ENCODE measurements around the gene DCAF10. TPM values are rescaled to one million over a fixed set of nuclear protein-coding genes. Genes with fewer than 3 reads are reported as not detected.

The DCAF10 gene
- total and polyA plus RNA-seq, 2 of the 13 experiments (the other 11 are each of a cell fraction or from before 2014, with no cell fraction given): 9.2 to 20.3 TPM

DNA sequence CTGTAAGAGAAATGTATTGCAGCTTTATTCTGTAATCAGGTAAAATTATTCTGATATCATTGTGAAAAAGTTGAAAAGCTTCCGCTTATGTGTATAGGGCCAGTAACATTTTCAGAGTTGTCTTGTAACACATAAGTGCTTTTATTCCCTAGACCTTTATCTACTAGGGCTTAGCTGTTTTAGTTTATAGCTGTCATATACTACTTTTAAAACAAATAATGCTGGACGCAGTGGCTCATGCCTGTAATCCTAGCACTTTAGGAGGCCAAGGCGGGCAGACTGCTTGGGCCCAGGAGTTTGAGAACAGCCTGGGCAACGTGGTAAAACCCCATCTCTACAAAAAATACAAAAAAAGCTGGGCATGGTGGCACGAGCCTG lies 70.2 kb downstream of the DCAF10 start:
- H3K27ac ChIP-seq (ENCODE audit: extremely low read length, insufficient read depth, low read length): no peak overlapping the region
- intact Hi-C loops (cut with micrococcal nuclease; ENCODE audit: unreplicated experiment) (no loop called here), in situ Hi-C loops (cut with HindIII; ENCODE audit: extremely low pct_ligation_motif_present, low pct_unique_long_range_greater_than_20kb) (no loop called here)
- no peaks in the 10 kb centered on the region for H3K36me3 ChIP-seq (replicated peaks in 1 of 2; ENCODE audit: control insufficient read depth in 1 of 2, insufficient read depth in 2 of 2, low read length in 2 of 2)
- WGBS (ENCODE audit: low lambda C conversion rate): 88% methylated on average over 5 of the region's 5 CpGs
- no peak overlapping the region for H3K9ac ChIP-seq (ENCODE audit: insufficient read depth, low read depth, low read length)
- no peak overlapping the region for H2AFZ ChIP-seq (ENCODE audit: low read length)
- H3K4me2 ChIP-seq (ENCODE audit: low read depth, low read length): no peak overlapping the region
- BruUV-seq (replicated peaks): no TSS peak
- no peaks in the 10 kb centered on the region for H3K9me3 ChIP-seq (ENCODE audit: low read length)
- H3K4me1 ChIP-seq (ENCODE audit: insufficient read depth, low read length): no peaks in the 10 kb centered on the region
- no peak overlapping the region for H3K4me3 ChIP-seq (replicated peaks in 1 of 3; ENCODE audit: insufficient read depth in 1 of 3, low read depth in 2 of 3, low read length in 3 of 3)
- TF ChIP-seq, protein P1, sequence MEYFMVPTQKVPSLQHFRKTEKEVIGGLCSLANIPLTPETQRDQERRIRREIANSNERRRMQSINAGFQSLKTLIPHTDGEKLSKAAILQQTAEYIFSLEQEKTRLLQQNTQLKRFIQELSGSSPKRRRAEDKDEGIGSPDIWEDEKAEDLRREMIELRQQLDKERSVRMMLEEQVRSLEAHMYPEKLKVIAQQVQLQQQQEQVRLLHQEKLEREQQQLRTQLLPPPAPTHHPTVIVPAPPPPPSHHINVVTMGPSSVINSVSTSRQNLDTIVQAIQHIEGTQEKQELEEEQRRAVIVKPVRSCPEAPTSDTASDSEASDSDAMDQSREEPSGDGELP (IDR thresholded peaks at IDR 0.05; ENCODE audit: borderline replicate concordance, low read depth): no peak
- no peak for TF ChIP-seq GPN1 (CRISPR knock-in tag; IDR thresholded peaks at IDR 0.05; ENCODE audit: borderline replicate concordance)
- no peak for ATAC-seq
- DNase-seq (ENCODE audit: low spot score): no peak
- H4K20me1 ChIP-seq (ENCODE audit: insufficient read depth, low read length): no peaks in the 10 kb centered on the region
- ChIA-PET POLR2A (no interaction called here), CTCF (ENCODE audit: low intra/inter-chr PET ratio, low total read pairs) (no interaction called here)
- H3K27me3 ChIP-seq (ENCODE audit: control insufficient read depth in 1 of 2, insufficient read depth in 2 of 2, low read length in 2 of 2): no peaks in the 10 kb centered on the region
- FAIRE-seq: no peak
- H3K79me2 ChIP-seq (ENCODE audit: insufficient read depth, low read length): no peaks in the 10 kb centered on the region

DNA sequence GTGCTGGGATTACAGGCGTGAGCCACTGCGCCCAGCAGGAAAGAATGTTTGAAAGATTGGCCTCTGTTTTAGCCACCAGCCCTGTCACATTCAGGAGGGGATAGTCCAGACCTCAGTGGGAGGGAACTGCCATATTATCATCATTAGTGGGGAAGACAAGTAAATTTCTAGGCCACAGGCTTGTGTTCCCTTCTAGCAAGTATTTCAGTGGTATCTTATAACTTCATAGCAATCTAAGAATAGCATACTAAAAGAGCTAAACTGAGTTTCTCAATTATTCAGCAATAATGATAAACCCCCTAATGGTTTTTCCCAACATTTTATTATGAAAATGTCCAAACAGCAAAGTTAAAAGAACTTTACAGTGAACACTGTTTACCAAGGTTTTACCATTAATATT lies 73.4 kb downstream of the DCAF10 start:
- Histone ChIP-seq H3K9ac (ENCODE audit: insufficient read depth, low read depth, low read length) (no peak overlapping the region), H3K9me3 (ENCODE audit: low read length) (peaks cover 7% of the 10 kb centered on the region; the same call in 1 of the 2 replicates), H3K4me3 (replicated peaks in 1 of 3; ENCODE audit: insufficient read depth in 1 of 3, low read depth in 2 of 3, low read length in 3 of 3) (no peak overlapping the region), H2AFZ (ENCODE audit: low read length) (no peak overlapping the region), H3K4me2 (ENCODE audit: low read depth, low read length) (no peak overlapping the region), H3K27me3 (ENCODE audit: control insufficient read depth in 1 of 2, insufficient read depth in 2 of 2, low read length in 2 of 2) (no peaks in the 10 kb centered on the region), H3K79me2 (ENCODE audit: insufficient read depth, low read length) (no peaks in the 10 kb centered on the region), H3K27ac (ENCODE audit: extremely low read length, insufficient read depth, low read length) (no peak overlapping the region), H3K36me3 (replicated peaks in 1 of 2; ENCODE audit: control insufficient read depth in 1 of 2, insufficient read depth in 2 of 2, low read length in 2 of 2) (0 out of 5 replicates have a peak, but pooled peaks cover 1 to 4% of the 10 kb centered on the region in 2 experiments), H4K20me1 (ENCODE audit: insufficient read depth, low read length) (no peaks in the 10 kb centered on the region), H3K4me1 (ENCODE audit: insufficient read depth, low read length) (no peaks in the 10 kb centered on the region)
- FAIRE-seq (no peak), DNase-seq (ENCODE audit: low spot score) (no peak), ATAC-seq (no peak)
- intact Hi-C loops (cut with micrococcal nuclease; ENCODE audit: unreplicated experiment) (no loop called here), in situ Hi-C loops (cut with HindIII; ENCODE audit: extremely low pct_ligation_motif_present, low pct_unique_long_range_greater_than_20kb) (no loop called here)
- ChIA-PET POLR2A (no interaction called here), CTCF (ENCODE audit: low intra/inter-chr PET ratio, low total read pairs) (no interaction called here)
- no TSS peak for BruUV-seq (replicated peaks)
- WGBS (ENCODE audit: low lambda C conversion rate): 100% methylated on average over 2 of the region's 2 CpGs
- no peak for TF ChIP-seq NCOA1 (CRISPR knock-in tag; IDR thresholded peaks at IDR 0.05)
- TF ChIP-seq, protein P2, sequence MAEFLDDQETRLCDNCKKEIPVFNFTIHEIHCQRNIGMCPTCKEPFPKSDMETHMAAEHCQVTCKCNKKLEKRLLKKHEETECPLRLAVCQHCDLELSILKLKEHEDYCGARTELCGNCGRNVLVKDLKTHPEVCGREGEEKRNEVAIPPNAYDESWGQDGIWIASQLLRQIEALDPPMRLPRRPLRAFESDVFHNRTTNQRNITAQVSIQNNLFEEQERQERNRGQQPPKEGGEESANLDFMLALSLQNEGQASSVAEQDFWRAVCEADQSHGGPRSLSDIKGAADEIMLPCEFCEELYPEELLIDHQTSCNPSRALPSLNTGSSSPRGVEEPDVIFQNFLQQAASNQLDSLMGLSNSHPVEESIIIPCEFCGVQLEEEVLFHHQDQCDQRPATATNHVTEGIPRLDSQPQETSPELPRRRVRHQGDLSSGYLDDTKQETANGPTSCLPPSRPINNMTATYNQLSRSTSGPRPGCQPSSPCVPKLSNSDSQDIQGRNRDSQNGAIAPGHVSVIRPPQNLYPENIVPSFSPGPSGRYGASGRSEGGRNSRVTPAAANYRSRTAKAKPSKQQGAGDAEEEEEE (CRISPR knock-in tag; IDR thresholded peaks at IDR 0.05; ENCODE audit: borderline replicate concordance): no peak
- TF ChIP-seq, protein P3, sequence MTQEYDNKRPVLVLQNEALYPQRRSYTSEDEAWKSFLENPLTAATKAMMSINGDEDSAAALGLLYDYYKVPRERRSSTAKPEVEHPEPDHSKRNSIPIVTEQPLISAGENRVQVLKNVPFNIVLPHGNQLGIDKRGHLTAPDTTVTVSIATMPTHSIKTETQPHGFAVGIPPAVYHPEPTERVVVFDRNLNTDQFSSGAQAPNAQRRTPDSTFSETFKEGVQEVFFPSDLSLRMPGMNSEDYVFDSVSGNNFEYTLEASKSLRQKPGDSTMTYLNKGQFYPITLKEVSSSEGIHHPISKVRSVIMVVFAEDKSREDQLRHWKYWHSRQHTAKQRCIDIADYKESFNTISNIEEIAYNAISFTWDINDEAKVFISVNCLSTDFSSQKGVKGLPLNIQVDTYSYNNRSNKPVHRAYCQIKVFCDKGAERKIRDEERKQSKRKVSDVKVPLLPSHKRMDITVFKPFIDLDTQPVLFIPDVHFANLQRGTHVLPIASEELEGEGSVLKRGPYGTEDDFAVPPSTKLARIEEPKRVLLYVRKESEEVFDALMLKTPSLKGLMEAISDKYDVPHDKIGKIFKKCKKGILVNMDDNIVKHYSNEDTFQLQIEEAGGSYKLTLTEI (CRISPR knock-in tag; conservative IDR thresholded peaks at IDR 0.05): no peak
- TF ChIP-seq, protein P4, sequence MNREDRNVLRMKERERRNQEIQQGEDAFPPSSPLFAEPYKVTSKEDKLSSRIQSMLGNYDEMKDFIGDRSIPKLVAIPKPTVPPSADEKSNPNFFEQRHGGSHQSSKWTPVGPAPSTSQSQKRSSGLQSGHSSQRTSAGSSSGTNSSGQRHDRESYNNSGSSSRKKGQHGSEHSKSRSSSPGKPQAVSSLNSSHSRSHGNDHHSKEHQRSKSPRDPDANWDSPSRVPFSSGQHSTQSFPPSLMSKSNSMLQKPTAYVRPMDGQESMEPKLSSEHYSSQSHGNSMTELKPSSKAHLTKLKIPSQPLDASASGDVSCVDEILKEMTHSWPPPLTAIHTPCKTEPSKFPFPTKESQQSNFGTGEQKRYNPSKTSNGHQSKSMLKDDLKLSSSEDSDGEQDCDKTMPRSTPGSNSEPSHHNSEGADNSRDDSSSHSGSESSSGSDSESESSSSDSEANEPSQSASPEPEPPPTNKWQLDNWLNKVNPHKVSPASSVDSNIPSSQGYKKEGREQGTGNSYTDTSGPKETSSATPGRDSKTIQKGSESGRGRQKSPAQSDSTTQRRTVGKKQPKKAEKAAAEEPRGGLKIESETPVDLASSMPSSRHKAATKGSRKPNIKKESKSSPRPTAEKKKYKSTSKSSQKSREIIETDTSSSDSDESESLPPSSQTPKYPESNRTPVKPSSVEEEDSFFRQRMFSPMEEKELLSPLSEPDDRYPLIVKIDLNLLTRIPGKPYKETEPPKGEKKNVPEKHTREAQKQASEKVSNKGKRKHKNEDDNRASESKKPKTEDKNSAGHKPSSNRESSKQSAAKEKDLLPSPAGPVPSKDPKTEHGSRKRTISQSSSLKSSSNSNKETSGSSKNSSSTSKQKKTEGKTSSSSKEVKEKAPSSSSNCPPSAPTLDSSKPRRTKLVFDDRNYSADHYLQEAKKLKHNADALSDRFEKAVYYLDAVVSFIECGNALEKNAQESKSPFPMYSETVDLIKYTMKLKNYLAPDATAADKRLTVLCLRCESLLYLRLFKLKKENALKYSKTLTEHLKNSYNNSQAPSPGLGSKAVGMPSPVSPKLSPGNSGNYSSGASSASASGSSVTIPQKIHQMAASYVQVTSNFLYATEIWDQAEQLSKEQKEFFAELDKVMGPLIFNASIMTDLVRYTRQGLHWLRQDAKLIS (CRISPR knock-in tag; IDR thresholded peaks at IDR 0.05): no peak
- no peak for TF ChIP-seq ZNF841 (CRISPR knock-in tag; IDR thresholded peaks at IDR 0.05; ENCODE audit: borderline replicate concordance)
- TF ChIP-seq ZNF205 (CRISPR knock-in tag; IDR thresholded peaks at IDR 0.05): no peak
- no peak for TF ChIP-seq CREM (IDR thresholded peaks at IDR 0.05)
- no peak for TF ChIP-seq CREM (CRISPR knock-in tag; IDR thresholded peaks at IDR 0.05)
- no peak for TF ChIP-seq ZNF552 (CRISPR knock-in tag; IDR thresholded peaks at IDR 0.05; ENCODE audit: borderline replicate concordance)

Measured in HepG2 (cell line).